Smooth muscle cell (in vitro differentiated cells): ENCODE results near the gene GAB4. TPM values are rescaled to one million over a fixed set of nuclear protein-coding genes. Genes with fewer than 3 reads are reported as not detected.
"Not testable (repeated sequence)": the region's sequence is repeated elsewhere in the genome, so short reads cannot be mapped to it uniquely, and the experiment has no call there.

Experiments used
- DNase-seq: peaks from one replicate; lab custom pipeline; 2025; ENCODE audit not compliant: unreplicated experiment; lab: John Stamatoyannopoulos, UW
- H2AFZ ChIP-seq: fragments of 200-600 bp; sonication (generic); 2 replicates; pipeline ENCODE4 v1.6.0; 2016; ENCODE audit warnings: antibody characterized with exemption, low read depth, mild to moderate bottlenecking
- H3F3A ChIP-seq: fragments of 200-600 bp; sonication (generic); 2 replicates; pipeline ENCODE4 v1.6.0; 2017; ENCODE audit warnings: antibody characterized with exemption, low read depth
- H3K27ac ChIP-seq: fragments of 200-600 bp; sonication (generic); 2 replicates; pipeline ENCODE4 v1.5.1; 2016; ENCODE audit warnings: low read depth, mild to moderate bottlenecking
- H3K27me3 ChIP-seq: fragments of 200-600 bp; sonication (generic); 2 replicates; pipeline ENCODE4 v1.6.1; 2016; ENCODE audit warnings: low read depth, mild to moderate bottlenecking
- H3K36me3 ChIP-seq: fragments of 200-600 bp; sonication (generic); 2 replicates; pipeline ENCODE4 v1.5.1; 2016; ENCODE audit warnings: low read depth
- H3K4me1 ChIP-seq: fragments of 200-600 bp; sonication (generic); 2 replicates; pipeline ENCODE4 v1.5.1; 2016; ENCODE audit warnings: low read depth
- H3K4me2 ChIP-seq: fragments of 200-600 bp; sonication (generic); 2 replicates; pipeline ENCODE4 v1.6.0; 2016; ENCODE audit warnings: mild to moderate bottlenecking
- H3K4me3 ChIP-seq: fragments of 200-600 bp; sonication (generic); 2 replicates; pipeline ENCODE4 v1.5.1; 2016; ENCODE audit warnings: mild to moderate bottlenecking
- H3K79me2 ChIP-seq: fragments of 200-600 bp; sonication (generic); 2 replicates; pipeline ENCODE4 v1.6.0; 2016; ENCODE audit warnings: low read depth, mild to moderate bottlenecking
- H3K9ac ChIP-seq: fragments of 200-600 bp; sonication (generic); 2 replicates; pipeline ENCODE4 v1.6.0; 2016; ENCODE audit warnings: low read depth
- H3K9me3 ChIP-seq: fragments of 200-600 bp; sonication (generic); replicated peaks from 2 replicates; pipeline ENCODE4 v1.5.1; 2016; ENCODE audit warnings: low read depth
- H4K20me1 ChIP-seq: fragments of 200-600 bp; sonication (generic); 2 replicates; pipeline ENCODE4 v1.6.0; 2016; ENCODE audit warnings: low read depth
- WGBS: methylation state at CpG from one replicate; pipeline ENCODE4 v1.1.7; 2016; ENCODE audit warnings: low lambda C conversion rate; 5-methylcytosine and 5-hydroxymethylcytosine counted together
- polyA plus RNA-seq: library from polyadenylated mRNA; unstranded; fragments of >200 nt; fragmentation: Nextera tagmentation; extraction: Ambion mirVana; gene quantifications from 2 replicates; pipeline ENCODE4 v1.2.1, GENCODE V29; 2016
- total RNA-seq: library from RNA; depleted of rRNA; stranded (reverse); fragments of >200 nt; gene quantifications from 2 replicates; pipeline ENCODE4 v1.2.3, GENCODE V29; 2014
- TF ChIP-seq, protein P1 (sequence below): fragments of 200-600 bp; sonication (generic); IDR thresholded peaks from 2 replicates; pipeline ENCODE4 v1.5.1; 2017; ENCODE audit warnings: borderline replicate concordance, mild to moderate bottlenecking, antibody characterized with exemption; ENCODE audit not compliant: insufficient read depth, poor library complexity, severe bottlenecking

The GAB4 gene
- total and polyA plus RNA-seq, 2 experiments from 2014 or later, result not detected

DNA sequence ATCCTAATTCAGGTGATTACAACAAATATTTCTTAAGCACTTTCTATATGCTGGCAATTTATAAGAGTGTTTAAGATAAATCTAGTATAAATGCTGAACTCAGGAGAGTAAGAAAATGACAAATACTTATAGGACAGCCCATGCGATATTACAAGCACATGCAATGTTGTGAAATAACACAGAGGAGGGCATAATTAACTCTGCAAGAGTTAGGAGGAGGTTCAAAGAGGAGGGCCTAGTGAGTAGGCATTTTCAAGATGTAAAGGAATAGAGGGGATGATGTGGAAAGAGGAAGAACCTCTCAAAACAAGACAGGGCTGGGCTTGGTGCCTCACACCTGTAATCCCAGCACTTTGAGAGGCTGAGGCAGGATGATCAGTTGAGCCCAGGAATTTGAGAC lies 39.6 kb upstream of the GAB4 start:
- H3K9ac ChIP-seq, result no peak overlapping the region
- TF ChIP-seq, protein P1, sequence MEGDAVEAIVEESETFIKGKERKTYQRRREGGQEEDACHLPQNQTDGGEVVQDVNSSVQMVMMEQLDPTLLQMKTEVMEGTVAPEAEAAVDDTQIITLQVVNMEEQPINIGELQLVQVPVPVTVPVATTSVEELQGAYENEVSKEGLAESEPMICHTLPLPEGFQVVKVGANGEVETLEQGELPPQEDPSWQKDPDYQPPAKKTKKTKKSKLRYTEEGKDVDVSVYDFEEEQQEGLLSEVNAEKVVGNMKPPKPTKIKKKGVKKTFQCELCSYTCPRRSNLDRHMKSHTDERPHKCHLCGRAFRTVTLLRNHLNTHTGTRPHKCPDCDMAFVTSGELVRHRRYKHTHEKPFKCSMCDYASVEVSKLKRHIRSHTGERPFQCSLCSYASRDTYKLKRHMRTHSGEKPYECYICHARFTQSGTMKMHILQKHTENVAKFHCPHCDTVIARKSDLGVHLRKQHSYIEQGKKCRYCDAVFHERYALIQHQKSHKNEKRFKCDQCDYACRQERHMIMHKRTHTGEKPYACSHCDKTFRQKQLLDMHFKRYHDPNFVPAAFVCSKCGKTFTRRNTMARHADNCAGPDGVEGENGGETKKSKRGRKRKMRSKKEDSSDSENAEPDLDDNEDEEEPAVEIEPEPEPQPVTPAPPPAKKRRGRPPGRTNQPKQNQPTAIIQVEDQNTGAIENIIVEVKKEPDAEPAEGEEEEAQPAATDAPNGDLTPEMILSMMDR, result no peak
- no peaks in the 10 kb centered on the region for H3K9me3 ChIP-seq
- no peak overlapping the region for H3K27ac ChIP-seq
- no peak overlapping the region for H3K4me3 ChIP-seq
- H3K27me3 ChIP-seq, result peaks cover 3% of the 10 kb centered on the region
- no peak for DNase-seq
- H3K79me2 ChIP-seq, result no peaks in the 10 kb centered on the region
- no peaks in the 10 kb centered on the region for H3F3A ChIP-seq
- H3K36me3 ChIP-seq, result no peaks in the 10 kb centered on the region
- no peaks in the 10 kb centered on the region for H3K4me1 ChIP-seq
- H3K4me2 ChIP-seq, result no peak overlapping the region
- no peaks in the 10 kb centered on the region for H4K20me1 ChIP-seq
- WGBS, result 73% methylated on average over 1 of the region's 1 CpG
- no peak overlapping the region for H2AFZ ChIP-seq

DNA sequence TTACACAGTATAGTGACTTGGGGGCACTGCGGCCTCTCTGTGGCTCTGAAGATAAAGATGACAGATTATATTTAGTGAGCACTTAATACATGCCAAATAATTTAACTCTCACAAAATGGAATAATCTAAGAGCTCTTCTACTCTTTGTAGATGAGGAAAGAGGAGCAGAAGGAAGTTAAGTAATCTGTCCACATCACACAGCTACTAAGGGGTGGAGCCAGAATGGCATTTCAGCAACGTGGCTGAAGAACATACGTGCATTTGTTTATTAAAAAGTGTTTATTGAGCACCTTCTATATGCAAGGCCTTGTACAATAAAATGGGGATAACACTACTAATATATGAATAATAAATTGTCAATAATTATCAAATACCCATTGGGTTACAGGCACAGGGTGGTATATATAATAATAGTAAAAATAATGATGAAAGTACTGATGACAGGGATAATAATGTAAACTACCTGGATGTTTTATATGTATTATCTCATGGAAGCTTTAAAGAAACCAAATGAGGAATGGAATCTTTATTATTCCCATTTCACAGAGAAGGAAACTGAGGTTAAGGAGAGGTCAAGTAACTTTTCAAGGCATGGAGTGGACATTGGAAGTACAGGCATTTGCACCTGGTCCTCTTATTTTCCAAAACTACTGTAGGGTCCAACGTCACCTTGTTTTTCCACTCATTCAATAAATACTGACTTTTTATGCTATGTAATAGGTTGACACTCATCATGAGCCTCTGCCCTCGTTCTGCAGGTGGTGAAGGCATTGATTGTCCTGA lies 38.7 kb upstream of the GAB4 start:
- Histone ChIP-seq H2AFZ (no peak overlapping the region), H3K79me2 (no peaks in the 10 kb centered on the region), H3K4me2 (no peak overlapping the region), H3K9me3 (no peaks in the 10 kb centered on the region), H3K36me3 (no peaks in the 10 kb centered on the region), H3K9ac (no peak overlapping the region), H3K4me1 (no peaks in the 10 kb centered on the region), H3K27ac (no peak overlapping the region), H3F3A (no peaks in the 10 kb centered on the region), H4K20me1 (no peaks in the 10 kb centered on the region), H3K27me3 (peaks cover 3% of the 10 kb centered on the region), H3K4me3 (no peak overlapping the region)
- WGBS, result 80% methylated on average over 5 of the region's 5 CpGs
- TF ChIP-seq, protein P1, result no peak
- no peak for DNase-seq

DNA sequence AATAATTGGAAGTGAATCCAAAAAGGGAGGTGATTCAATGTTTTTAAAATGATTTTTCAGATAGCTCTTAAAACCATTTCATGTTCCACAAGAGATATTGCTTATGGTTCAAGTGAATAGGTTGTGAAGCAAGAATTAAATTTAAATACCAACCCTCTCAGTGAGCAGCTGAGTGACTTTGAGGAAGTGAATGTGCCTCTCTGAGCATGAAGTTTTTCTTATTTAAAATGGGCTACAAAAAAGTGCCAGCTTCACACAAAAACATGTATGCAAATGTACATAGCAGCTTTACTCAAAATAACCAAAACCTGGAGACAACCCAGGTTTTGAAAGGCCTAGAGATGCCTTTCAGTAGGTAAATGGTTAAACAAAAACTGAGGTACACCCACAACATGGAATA lies 35.5 kb upstream of the GAB4 start:
- H3K4me2 ChIP-seq, result no peak overlapping the region
- no peak overlapping the region for H3K4me3 ChIP-seq
- no peaks in the 10 kb centered on the region for H3K4me1 ChIP-seq
- H4K20me1 ChIP-seq, result no peaks in the 10 kb centered on the region
- no peak overlapping the region for H3K27ac ChIP-seq
- H3K36me3 ChIP-seq, result no peaks in the 10 kb centered on the region
- no peaks in the 10 kb centered on the region for H3K79me2 ChIP-seq
- H3K9me3 ChIP-seq, result no peaks in the 10 kb centered on the region
- no peak overlapping the region for H3K9ac ChIP-seq
- peaks cover 3% of the 10 kb centered on the region for H3K27me3 ChIP-seq
- TF ChIP-seq, protein P1, result no peak
- H3F3A ChIP-seq, result no peaks in the 10 kb centered on the region
- no peak for DNase-seq
- H2AFZ ChIP-seq, result no peak overlapping the region

DNA sequence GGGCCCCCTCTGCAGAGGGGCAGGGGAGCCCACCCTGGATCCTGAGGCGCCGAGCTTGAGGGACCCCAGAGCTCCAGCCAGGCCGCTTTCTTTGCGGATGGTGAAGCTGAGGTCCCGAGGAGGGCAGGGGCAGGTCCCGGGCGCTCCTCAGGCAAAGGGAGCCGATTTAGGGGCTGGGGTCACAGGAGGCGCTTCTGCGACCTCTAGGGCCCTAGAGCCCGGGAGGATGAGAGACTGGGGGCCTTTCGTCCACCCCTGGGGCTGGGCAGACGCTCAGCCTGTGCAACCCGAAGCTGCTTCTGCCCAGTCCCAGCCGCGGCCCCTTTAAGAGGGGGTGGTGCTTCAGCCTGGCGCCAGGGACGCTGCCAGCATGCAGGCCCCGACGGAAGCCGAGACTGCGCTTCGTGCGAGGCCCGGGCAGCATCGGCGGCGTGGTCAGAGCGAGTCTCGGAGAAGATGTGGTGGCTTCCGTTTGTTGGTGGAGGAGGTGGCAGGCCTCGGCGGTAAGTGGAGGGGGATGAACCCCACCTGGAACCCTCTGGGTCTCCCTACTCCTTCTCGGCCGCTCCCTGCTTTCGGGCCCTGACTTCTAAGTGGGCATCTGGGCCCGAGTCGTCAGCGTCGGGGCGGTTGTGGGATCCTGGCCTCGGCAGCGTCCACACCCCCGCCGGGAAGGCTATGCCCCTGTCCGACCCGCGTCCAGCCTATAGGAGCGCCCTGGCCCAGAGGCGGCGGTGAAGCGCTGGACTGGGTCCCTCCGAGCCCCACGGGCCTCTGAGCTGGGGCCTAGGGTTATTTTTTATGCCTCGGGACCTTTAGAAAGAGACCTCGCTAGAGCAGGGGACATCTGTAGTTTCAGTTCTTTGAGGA lies 29.1 kb upstream of the GAB4 start:
- not testable (repeated sequence) for H3K4me3 ChIP-seq, H3K27ac ChIP-seq, H3F3A ChIP-seq, DNase-seq, H3K9ac ChIP-seq, H3K79me2 ChIP-seq, H4K20me1 ChIP-seq, H2AFZ ChIP-seq, H3K4me2 ChIP-seq, H3K36me3 ChIP-seq, H3K4me1 ChIP-seq, H3K9me3 ChIP-seq, H3K27me3 ChIP-seq
- WGBS, result 86% methylated on average over 29 of the region's 56 CpGs

DNA sequence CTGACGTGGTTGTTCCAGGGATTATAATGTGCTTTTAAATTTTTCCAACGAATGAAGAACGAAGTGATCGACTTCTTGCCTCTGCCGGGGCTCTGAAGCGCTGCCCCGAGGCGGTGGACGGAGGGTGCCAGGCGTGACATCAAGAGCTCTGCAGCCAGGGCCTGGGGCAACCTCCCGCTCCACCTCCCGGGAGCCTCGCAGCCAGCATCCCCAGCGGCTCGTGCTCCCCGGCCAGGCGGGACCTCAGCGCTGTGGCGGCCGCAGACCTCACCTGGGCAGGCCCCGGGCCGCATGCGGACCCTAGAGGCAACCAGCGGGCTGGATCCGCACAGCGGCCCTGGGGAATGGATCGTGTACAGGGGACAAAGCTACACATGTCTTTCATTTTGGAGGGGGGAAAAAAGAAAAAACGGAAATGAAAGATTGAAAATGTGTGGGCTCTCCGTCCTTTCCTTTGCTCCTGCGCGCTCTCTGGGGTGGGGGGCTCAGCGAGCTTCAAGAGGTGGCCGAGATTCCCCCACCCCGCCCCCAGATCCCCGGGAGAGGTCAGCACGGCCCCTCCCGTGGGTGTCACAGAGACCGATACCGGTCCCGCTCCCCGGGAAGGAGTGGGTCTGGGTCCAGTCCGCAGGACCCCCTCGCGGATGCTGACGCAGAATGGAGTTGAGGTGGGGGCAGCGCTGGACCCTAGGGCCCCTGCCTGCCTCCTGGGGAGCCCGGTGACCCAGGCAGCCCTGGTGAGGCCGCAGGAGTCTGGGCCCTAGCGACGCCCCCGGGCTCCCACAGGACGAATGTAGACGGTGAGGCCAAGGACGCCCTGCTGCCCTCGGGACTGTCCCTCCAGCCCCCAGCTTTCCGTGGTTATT lies 28.2 kb upstream of the GAB4 start:
- not testable (repeated sequence) for H3K4me1 ChIP-seq, H3K79me2 ChIP-seq, H4K20me1 ChIP-seq, H3K4me3 ChIP-seq, H3K36me3 ChIP-seq, H3K4me2 ChIP-seq, H3K27ac ChIP-seq, H3K9ac ChIP-seq, H2AFZ ChIP-seq, H3F3A ChIP-seq, DNase-seq, H3K9me3 ChIP-seq, H3K27me3 ChIP-seq
- 91% methylated on average over 54 of the region's 56 CpGs for WGBS
